MM.1S (cell line): ENCODE measurements around the gene ARL5C.

Experiments used
- CTCF ChIP-seq: fragments of 300-600 bp; sonication (generic); IDR thresholded peaks from 2 replicates; pipeline ENCODE4 v1.5.1; 2016; ENCODE audit warnings: antibody characterized with exemption, low read length, mixed read lengths
- EZH2 ChIP-seq: fragments of 300-600 bp; sonication (generic); optimal IDR thresholded peaks from 2 replicates; pipeline ENCODE3; 2017; ENCODE audit warnings: low read depth, mild to moderate bottlenecking, antibody characterized with exemption, low read length, mixed read lengths

DNA sequence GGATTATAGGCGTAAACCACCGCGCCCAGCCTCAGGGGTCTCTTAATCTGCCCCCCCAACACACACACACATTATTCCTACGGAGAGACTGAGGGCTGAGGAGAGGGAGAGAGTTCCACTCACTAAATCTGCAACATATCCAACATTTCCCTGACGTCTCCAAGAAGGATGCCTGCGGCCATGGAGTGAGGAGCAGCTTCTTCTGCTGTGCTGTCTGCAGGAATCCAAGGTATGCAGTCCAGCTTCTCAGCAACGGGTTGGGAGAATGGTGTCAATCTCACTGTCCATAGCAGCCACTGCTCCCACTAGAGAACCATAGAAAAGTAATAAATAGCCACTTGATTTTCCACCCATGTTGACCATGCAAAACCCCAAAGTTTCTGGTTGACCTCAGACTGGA, 9.5 kb downstream of the ARL5C start:
- TF ChIP-seq CTCF (no peak), EZH2 (no peak)
